Fibroblast of pulmonary artery (primary cell): ENCODE data around the gene TARBP2.

Source experiments
- DNase-seq: peaks from one replicate; pipeline ENCODE4 v3.0.0-alpha.2; 2010; ENCODE audit warnings: low read depth
- H3K4me3 ChIP-seq: replicated peaks from 2 replicates; pipeline ENCODE4 v1.5.1; 2011; ENCODE audit warnings: low read depth, mild to moderate bottlenecking, control low read depth, low read length, moderate library complexity
- TF ChIP-seq, protein P1 (sequence below): IDR thresholded peaks from 2 replicates; pipeline ENCODE4 v1.5.1; 2011; ENCODE audit warnings: mild to moderate bottlenecking, control low read depth, low read length, inconsistent platforms; ENCODE audit errors: missing control alignments

Gene TARBP2

DNA sequence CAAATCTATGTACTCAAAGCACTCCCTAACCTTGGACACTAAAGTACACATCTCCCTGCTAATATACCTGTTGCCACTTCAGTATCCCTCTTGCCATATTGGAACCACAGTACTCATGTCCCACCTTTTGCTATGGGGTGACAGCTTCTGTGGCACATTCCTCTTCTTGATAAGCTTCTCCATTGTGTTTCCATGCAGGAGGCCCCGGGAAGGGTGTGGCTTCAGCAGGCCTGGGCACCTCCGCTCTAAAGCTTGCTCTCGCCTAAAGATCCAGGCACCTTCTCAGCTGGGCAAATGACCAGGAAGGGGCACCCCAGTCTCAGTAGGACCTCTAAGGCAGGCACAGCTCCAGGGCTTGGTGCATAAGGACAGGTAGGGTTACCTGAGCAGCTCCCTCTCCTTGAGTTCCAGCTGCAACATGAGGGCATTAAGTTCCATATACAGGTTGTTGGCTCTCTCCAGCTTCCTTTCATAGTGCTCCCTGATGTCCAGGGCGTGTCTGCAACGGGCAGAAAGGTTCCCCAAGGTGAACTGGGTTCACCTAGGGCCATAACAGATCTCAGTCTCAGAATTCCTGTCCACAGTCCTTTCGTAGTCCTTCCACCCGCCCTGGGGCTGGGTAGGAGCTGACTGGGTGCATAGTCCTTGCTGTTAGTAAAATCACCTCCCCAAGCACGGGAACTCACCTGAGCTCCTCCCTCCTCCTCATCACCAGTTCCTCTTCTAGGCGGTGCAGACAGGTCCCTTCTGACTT is 17.7 kb upstream of the TARBP2 start:
- TF ChIP-seq, protein P1, sequence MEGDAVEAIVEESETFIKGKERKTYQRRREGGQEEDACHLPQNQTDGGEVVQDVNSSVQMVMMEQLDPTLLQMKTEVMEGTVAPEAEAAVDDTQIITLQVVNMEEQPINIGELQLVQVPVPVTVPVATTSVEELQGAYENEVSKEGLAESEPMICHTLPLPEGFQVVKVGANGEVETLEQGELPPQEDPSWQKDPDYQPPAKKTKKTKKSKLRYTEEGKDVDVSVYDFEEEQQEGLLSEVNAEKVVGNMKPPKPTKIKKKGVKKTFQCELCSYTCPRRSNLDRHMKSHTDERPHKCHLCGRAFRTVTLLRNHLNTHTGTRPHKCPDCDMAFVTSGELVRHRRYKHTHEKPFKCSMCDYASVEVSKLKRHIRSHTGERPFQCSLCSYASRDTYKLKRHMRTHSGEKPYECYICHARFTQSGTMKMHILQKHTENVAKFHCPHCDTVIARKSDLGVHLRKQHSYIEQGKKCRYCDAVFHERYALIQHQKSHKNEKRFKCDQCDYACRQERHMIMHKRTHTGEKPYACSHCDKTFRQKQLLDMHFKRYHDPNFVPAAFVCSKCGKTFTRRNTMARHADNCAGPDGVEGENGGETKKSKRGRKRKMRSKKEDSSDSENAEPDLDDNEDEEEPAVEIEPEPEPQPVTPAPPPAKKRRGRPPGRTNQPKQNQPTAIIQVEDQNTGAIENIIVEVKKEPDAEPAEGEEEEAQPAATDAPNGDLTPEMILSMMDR, result no peak
- no peak for DNase-seq
- no peak overlapping the region for H3K4me3 ChIP-seq

DNA sequence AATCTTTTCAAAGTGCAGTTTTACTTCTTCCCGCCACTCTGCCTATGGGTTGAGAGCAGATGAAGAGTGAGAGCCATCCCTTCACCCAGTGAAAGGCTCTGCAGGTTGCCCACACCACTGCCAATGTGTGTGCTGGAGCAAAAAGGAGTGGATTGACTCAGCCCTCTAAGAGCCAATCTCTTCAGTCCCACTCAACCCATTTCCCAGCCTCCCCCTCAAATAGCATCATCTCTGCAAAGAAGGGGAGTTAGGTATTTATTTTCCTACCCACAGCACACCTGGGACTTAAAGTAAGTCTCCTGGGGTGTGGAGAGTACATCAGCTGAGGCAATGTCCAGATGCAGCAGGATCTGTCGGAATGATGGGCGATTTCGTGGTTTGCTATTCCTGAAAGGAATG is 17.1 kb upstream of the TARBP2 start:
- DNase-seq, result no peak
- TF ChIP-seq, protein P1, result no peak
- no peak overlapping the region for H3K4me3 ChIP-seq

DNA sequence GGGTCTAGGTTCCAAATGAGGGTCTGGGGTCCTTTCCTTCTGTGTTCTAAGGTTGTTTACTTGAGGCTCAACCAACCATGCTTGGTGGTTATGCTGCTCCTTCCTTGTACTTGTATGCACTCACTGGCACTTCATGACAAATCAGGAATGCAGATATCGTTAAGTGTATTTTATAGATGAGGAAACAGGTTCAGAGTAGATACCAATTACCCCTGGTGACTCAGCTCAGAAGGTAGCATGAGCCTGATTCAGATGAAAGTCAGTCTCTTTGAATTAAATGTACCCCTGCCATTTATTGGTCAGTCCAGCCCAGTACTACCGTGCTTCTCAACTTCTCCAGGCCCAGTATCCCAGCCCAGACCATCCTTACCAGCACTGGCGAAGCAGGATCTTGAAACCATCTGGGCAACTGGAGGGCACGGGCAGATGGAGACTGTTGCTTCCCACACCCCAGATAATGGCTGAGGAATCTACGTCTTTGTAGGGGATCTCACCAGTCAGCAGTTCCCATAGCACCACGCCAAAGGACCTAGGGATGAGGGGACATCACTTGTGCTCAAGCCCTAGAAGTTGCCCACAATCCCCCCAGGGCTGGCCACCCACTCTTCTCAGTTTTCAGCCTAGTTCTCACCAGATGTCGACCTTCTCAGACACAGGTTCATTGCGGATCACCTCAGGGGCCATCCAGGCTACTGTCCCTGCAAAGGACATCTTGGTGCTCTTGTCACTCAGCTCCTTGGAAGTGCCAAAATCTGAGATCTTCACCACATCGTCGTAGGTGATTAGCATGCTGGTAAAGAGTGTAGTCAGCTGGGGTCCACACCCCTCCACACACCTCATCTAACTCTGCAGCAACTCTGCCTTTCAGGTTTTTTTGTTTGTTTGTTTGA is 16.2 kb upstream of the TARBP2 start:
- no peak overlapping the region for H3K4me3 ChIP-seq
- TF ChIP-seq, protein P1, result no peak
- no peak for DNase-seq

DNA sequence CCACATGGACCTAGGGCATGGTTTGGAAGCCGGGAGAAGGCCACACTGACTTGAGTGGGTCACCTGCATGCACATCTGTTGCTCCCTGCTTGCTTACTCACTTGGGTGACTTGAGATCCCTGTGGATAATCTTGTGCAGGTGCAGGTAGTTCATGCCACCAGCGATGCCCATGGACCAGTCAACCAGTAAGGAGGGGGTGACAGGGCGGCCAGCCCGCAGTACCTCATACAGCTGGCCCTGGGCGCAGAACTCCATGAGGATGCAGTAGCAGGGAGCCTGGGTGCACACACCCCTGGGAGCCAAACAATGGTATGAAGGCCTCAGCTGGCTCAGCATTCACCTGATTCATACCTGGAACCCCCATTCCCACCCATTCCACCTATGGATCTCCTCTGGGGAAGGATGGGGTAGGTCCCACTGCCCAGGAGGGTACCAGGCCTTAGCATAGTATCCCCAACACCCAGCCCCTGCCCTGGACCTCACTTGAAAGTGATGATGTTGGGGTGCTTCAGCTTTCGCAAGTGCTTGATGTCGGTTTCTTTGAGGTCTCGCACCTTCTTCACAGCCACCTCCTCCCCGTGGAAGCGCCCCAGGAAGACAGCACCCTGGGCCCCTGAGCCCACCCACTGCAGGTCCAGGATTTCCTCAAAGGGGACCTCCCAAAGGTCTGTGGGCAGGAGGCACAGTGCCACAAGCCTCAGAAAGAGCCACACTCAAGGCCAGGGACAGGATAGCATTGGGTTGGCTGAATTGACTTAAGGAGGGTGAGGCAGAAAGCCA is 14.9 kb upstream of the TARBP2 start:
- no peak for DNase-seq
- TF ChIP-seq, protein P1, result no peak
- H3K4me3 ChIP-seq, result no peak overlapping the region

DNA sequence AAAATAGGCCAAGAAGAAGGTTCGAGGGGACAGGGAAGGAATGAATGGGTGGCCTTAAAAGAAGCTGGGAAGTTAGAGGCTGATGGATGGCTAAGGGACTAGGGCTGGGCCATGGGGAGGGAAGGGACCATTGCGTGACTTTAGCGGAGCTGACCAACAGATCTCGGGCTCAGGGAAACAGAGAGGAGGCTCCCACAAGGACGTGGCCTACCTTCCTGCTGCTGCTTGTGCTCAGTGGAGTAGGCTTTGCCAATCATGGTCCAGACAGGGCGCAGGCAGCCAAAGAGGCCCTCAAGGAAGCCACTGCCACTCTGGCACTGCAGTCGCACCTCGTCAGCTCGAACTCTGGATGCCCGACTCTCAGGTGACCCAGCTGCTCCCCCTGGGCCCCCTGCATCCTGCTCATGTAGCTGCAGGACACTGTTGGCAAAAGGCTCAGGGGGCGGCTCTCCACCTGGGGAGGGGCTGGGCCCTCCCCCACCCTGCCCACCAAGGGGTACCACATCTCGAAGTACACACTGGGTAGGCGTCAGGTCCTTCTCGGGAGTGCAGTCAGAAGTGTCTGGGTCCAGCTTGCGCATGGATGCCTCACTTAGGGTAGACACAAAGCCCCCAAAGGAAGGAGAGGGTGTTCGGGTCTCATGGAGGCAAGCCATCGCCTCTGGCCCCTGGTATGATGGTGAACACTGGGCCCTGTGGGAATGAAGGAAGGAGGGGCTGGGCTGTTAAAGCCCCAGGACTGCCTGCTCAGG is 14.2 kb upstream of the TARBP2 start:
- TF ChIP-seq, protein P1, result no peak
- H3K4me3 ChIP-seq, result no peak overlapping the region

DNA sequence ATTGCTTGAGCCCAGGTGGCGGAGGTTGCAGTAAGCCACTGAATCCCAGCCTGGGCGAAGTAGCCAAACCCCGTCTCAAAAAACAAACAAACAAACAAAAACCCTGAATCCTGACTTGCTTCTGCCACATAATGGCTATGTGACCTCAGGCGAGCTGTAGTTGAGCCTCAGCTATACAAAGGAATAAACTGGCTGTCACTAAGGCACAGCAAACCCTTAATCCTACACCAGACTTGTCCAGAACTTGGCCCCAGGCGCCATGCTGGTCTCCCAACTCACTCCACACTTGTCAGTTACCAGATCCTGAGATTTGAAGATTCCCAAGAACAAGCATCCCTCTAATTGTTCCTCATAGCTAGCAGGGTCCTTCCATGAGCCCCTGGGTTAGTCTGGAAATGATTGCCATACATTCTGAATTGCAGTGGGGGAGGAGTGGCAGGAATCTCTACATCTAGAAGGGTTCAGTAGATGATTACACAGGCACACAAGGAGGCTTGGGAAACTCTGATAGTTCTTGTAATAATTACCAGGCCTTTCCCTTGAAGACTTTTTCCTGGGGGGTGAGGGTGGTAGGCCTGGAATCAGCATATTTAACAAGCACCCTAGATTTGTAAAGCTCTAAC is 11.7 kb upstream of the TARBP2 start:
- no peak for DNase-seq
- no peak overlapping the region for H3K4me3 ChIP-seq
- TF ChIP-seq, protein P1, result no peak

More for the DNA sequence above, 14.2 kb upstream of the TARBP2 start:
- DNase-seq, result no peak
